ENCODE results near the gene AKNA. TPM values are rescaled to one million over a fixed set of nuclear protein-coding genes. Genes with fewer than 3 reads are reported as not detected.

Gene AKNA
- total and polyA plus RNA-seq, 2 donors from 2014 or later: 6.1 to 52.1 TPM

DNA sequence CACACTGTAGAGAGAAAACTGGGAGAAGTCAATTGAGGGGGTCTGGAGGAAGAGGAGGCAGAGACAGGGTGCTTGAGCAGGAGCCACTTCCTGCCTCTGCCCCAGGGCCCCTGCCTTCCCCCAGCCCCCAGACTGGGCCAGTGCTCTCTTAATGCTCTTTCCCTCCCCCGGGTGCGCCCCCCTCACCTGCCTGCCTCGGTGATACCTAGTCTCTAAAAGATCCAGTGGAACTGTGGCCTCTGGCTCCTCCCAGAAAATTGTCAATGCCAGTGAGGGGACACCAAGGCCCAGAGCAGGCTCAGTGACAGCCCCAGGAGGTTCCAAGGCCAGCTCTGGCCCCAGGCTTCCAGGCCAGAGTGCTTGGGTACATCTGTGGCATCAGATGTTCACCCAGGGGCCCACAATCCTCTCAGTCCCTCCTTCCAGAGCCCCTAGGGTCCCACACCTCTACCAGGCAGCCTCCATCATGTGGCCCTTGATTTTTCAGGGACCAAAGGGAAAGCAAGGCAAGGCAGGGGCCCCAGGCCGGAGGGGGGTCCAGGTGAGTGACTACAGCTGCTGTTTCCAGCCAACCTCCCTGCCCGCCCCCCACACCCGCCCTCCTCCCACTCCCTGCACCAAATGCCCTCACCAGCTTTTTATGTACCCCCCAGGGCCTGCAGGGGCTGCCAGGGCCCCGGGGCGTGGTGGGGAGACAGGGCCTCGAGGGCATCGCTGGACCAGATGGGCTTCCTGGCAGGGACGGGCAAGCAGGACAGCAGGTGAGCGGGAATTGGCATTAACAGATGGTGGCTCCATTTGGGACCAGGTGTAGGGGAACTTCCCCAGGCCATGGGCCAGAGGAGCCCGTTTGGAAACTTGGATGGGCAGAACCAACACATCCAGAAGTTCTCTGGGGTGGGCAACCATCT lies 98.0 kb downstream of the AKNA start:
- FAIRE-seq (no peak), DNase-seq (peak in 2 of 5 donors; percentile 48 to 65)
- intact Hi-C loops (cut with DNase I): loop anchor here (5.0 to 10.0 kb wide), 2 partner anchors 133 to 205 kb away; partner anchors contain the start of gene COL27A1
- H3K9ac ChIP-seq (ENCODE audit: low read length in 3 of 3): no peak overlapping the region
- no peaks in the 10 kb centered on the region for H3K27me3 ChIP-seq (ENCODE audit: control insufficient read depth, insufficient read depth, low read length)
- H3K4me3 ChIP-seq (ENCODE audit: low read length in 3 of 3): no peak overlapping the region
- peaks cover 0 to 10% (median 7%) of the 10 kb centered on the region in 3 donors for H3K4me1 ChIP-seq (ENCODE audit: control insufficient read depth in 2 of 3, insufficient read depth in 2 of 3, low read depth in 1 of 3, low read length in 3 of 3)
- no peak overlapping the region for H3K27ac ChIP-seq (ENCODE audit: low read depth in 2 of 2, low read length in 2 of 2)
- peaks cover 0 to 4% (median 4%) of the 10 kb centered on the region in 3 donors for H3K36me3 ChIP-seq (ENCODE audit: control insufficient read depth in 2 of 3, insufficient read depth in 3 of 3, low read length in 3 of 3)
- H3K9me3 ChIP-seq (ENCODE audit: control insufficient read depth in 2 of 3, insufficient read depth in 1 of 3, low read length in 3 of 3): no peaks in the 10 kb centered on the region
- TF ChIP-seq, protein P1, sequence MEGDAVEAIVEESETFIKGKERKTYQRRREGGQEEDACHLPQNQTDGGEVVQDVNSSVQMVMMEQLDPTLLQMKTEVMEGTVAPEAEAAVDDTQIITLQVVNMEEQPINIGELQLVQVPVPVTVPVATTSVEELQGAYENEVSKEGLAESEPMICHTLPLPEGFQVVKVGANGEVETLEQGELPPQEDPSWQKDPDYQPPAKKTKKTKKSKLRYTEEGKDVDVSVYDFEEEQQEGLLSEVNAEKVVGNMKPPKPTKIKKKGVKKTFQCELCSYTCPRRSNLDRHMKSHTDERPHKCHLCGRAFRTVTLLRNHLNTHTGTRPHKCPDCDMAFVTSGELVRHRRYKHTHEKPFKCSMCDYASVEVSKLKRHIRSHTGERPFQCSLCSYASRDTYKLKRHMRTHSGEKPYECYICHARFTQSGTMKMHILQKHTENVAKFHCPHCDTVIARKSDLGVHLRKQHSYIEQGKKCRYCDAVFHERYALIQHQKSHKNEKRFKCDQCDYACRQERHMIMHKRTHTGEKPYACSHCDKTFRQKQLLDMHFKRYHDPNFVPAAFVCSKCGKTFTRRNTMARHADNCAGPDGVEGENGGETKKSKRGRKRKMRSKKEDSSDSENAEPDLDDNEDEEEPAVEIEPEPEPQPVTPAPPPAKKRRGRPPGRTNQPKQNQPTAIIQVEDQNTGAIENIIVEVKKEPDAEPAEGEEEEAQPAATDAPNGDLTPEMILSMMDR (IDR thresholded peaks at IDR 0.05; ENCODE audit: borderline replicate concordance, extremely low read depth, insufficient read depth): no peak

DNA sequence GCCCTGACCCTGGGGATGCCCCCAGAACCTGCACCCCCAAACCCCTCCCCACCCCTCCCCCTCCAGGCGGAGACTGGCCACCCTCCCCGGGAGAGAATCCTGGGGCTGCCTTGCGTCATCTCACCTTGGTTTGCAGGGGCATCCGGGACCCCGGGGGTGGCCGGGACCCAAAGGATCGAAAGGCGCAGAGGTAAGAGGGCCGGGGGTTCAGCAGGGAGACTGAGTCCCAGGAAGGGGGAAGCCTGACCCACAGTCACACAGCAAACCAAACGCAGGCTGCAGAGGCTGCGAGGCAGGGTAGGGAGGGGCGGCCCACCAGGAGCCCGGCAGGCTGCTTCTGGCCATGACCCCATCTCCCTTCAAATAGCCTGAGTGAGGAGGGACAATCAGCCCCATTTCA lies 98.7 kb downstream of the AKNA start:
- DNase-seq (peak in 1 of 5 donors; percentile 54), FAIRE-seq (no peak)
- TF ChIP-seq, protein P1 (IDR thresholded peaks at IDR 0.05; ENCODE audit: borderline replicate concordance, extremely low read depth, insufficient read depth): no peak
- Histone ChIP-seq H3K4me1 (ENCODE audit: control insufficient read depth in 2 of 3, insufficient read depth in 2 of 3, low read depth in 1 of 3, low read length in 3 of 3) (peaks cover 0 to 10% (median 7%) of the 10 kb centered on the region in 3 donors), H3K36me3 (ENCODE audit: control insufficient read depth in 2 of 3, insufficient read depth in 3 of 3, low read length in 3 of 3) (peaks cover 0 to 2% (median 0%) of the 10 kb centered on the region in 3 donors), H3K4me3 (ENCODE audit: low read length in 3 of 3) (no peak overlapping the region), H3K27ac (ENCODE audit: low read depth in 2 of 2, low read length in 2 of 2) (no peak overlapping the region), H3K9ac (ENCODE audit: low read length in 3 of 3) (no peak overlapping the region), H3K9me3 (ENCODE audit: control insufficient read depth in 2 of 3, insufficient read depth in 1 of 3, low read length in 3 of 3) (no peaks in the 10 kb centered on the region), H3K27me3 (ENCODE audit: control insufficient read depth, insufficient read depth, low read length) (no peaks in the 10 kb centered on the region)
- intact Hi-C loops (cut with DNase I): loop anchor here (5.0 kb wide), 1 partner anchor 132 kb away; the partner anchor contains the start of gene COL27A1

DNA sequence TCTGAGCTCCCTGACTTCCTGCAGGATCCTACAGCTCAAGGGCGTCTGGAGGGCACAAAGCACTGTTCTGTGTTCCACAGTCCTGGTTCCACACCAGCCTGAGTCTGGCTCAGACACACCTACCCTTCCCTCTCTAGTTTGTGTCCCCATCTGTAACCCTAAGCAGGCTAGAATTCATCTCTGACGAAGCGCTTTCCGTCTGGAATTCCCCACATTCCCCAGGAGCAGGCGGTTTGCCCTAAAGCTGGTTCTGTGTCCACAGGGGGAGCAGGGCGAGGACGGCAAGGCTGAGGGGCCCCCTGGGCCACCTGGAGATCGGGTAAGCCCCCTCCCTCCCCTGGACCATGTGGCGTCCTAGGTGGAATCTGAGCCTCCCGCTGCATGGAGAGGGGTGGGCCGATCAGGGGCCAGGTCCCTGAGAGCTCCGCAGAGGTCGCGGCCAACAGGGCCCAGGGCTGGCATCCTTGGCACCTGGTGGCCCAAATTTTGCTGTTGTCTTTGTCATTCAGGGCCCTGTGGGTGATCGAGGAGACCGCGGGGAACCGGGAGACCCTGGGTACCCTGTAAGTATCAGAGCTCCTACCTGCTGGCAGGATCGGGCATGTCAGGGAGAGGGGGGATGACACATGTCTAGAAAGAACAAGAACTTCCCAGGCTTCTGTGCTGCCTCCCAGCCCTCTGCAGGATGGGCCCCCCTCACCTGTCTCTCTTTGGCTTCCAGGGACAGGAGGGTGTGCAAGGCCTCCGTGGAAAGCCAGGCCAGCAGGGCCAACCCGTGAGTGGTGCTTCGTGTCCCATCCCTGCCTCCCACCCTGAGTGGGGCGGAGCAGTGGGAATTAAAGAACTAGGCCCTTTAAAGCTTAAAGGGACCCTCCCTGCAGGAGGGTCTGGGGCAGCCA lies 99.3 kb downstream of the AKNA start:
- Histone ChIP-seq H3K4me3 (ENCODE audit: low read length in 3 of 3) (no peak overlapping the region), H3K9me3 (ENCODE audit: control insufficient read depth in 2 of 3, insufficient read depth in 1 of 3, low read length in 3 of 3) (no peaks in the 10 kb centered on the region), H3K36me3 (ENCODE audit: control insufficient read depth in 2 of 3, insufficient read depth in 3 of 3, low read length in 3 of 3) (peaks cover 0 to 2% (median 0%) of the 10 kb centered on the region in 3 donors), H3K9ac (ENCODE audit: low read length in 3 of 3) (no peak overlapping the region), H3K27me3 (ENCODE audit: control insufficient read depth, insufficient read depth, low read length) (no peaks in the 10 kb centered on the region), H3K4me1 (ENCODE audit: control insufficient read depth in 2 of 3, insufficient read depth in 2 of 3, low read depth in 1 of 3, low read length in 3 of 3) (peaks cover 0 to 10% (median 7%) of the 10 kb centered on the region in 3 donors), H3K27ac (ENCODE audit: low read depth in 2 of 2, low read length in 2 of 2) (no peak overlapping the region)
- intact Hi-C loops (cut with DNase I): loop anchor here (5.0 kb wide), 1 partner anchor 131 kb away; the partner anchor contains the start of gene COL27A1
- TF ChIP-seq, protein P1 (IDR thresholded peaks at IDR 0.05; ENCODE audit: borderline replicate concordance, extremely low read depth, insufficient read depth): no peak
- DNase-seq (peak; percentile 62 to 78 (median 69)), FAIRE-seq (no peak)

Data from kidney (tissue), 14 donors.